SK-N-MC (cell line): Measurements from ENCODE around the gene CTNNA3.

ENCODE experiments used
- EZH2 ChIP-seq: fragments of 200-600 bp; sonication (generic); IDR thresholded peaks from one replicate; pipeline ENCODE4 v1.6.1; 2017; ENCODE audit warnings: antibody characterized with exemption
- FOXP2 ChIP-seq: optimal IDR thresholded peaks from 2 replicates; pipeline ENCODE3; 2011; ENCODE audit warnings: mild to moderate bottlenecking, moderate library complexity; ENCODE audit not compliant: insufficient read depth; ENCODE audit errors: extremely low read length, control extremely low read depth
- POLR2AphosphoS5 ChIP-seq: IDR thresholded peaks from 2 replicates; pipeline ENCODE4 v1.6.1; 2012; ENCODE audit warnings: mild to moderate bottlenecking, low read depth, low read length, borderline replicate concordance

GRCh38 chr10:66535439-66535838, 1160.6 kb downstream of the CTNNA3 start:
- TF ChIP-seq POLR2AphosphoS5 (no peak), EZH2 (no peak), FOXP2 (no peak)
